Measurements from ENCODE around the gene MT3. TPM values are rescaled to one million over a fixed set of nuclear protein-coding genes. Genes with fewer than 3 reads are reported as not detected.

Gene MT3
- total RNA-seq, 6 experiments from 2014 or later: not detected

- H3K36me3 Mint-ChIP-seq (ENCODE audit: low read depth): no peaks in the 10 kb centered on the region
- 0 out of 2 replicates have a peak, but pooled peaks cover 5% of the 10 kb centered on the region for H3K4me1 Mint-ChIP-seq (ENCODE audit: low read depth)
- H3K27ac Mint-ChIP-seq: no peak overlapping the region
- no peak overlapping the region for H3K4me3 Mint-ChIP-seq
- TF ChIP-seq CTCF (IDR thresholded peaks at IDR 0.05): no peak
- H3K27me3 Mint-ChIP-seq (ENCODE audit: insufficient read depth): peaks cover 27% of the 10 kb centered on the region
- no peak for DNase-seq
- H3K9me3 Mint-ChIP-seq: no peaks in the 10 kb centered on the region
Observed at GRCh38 chr16:56593573-56594291, 4.4 kb downstream of the MT3 start.

- Mint-ChIP-seq H3K9me3 (no peaks in the 10 kb centered on the region), H3K4me1 (ENCODE audit: low read depth) (0 out of 2 replicates have a peak, but pooled peaks cover 5% of the 10 kb centered on the region), H3K27ac (no peak overlapping the region), H3K36me3 (ENCODE audit: low read depth) (no peaks in the 10 kb centered on the region), H3K27me3 (ENCODE audit: insufficient read depth) (peaks cover 25% of the 10 kb centered on the region), H3K4me3 (no peak overlapping the region)
- TF ChIP-seq CTCF (IDR thresholded peaks at IDR 0.05): no peak
- DNase-seq: no peak
Observed at GRCh38 chr16:56594292-56594619, 4.9 kb downstream of the MT3 start.

GRCh38 chr16:56600398-56600999 is 11.2 kb downstream of the MT3 start:
- H3K4me3 Mint-ChIP-seq: peak overlapping the region; percentile 28; the same call in 1 of the 2 replicates
- no peaks in the 10 kb centered on the region for H3K9me3 Mint-ChIP-seq
- H3K27ac Mint-ChIP-seq: no peak overlapping the region
- peak; percentile 87 for TF ChIP-seq CTCF (IDR thresholded peaks at IDR 0.05)
- DNase-seq: peak; percentile 73
- H3K27me3 Mint-ChIP-seq (ENCODE audit: insufficient read depth): peaks cover 13% of the 10 kb centered on the region
- H3K4me1 Mint-ChIP-seq (ENCODE audit: low read depth): peaks cover 22% of the 10 kb centered on the region
- H3K36me3 Mint-ChIP-seq (ENCODE audit: low read depth): no peaks in the 10 kb centered on the region

DNA sequence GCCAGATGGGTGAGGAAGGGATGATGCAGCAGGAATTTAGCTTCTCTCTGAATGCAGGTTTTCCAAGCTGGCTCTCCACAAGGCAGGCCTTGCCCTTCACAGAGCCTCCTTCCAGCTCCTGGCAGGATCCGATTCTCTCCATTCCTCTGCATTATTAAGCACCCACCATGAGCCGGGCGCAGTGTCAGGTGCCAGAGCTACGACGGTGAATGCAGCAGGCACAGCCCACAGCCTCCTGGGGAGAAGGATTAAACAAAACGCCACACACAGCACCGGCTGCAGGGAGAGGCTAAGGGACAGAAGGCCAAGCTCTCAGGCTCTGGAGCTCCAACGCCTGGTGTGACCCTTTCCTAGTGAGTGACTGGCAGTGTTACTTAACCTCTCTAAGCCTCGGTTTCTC is 12.0 kb downstream of the MT3 start:
- Mint-ChIP-seq H3K27ac (no peak overlapping the region), H3K27me3 (ENCODE audit: insufficient read depth) (peaks cover 9% of the 10 kb centered on the region; the same call in 1 of the 2 replicates)

GRCh38 chr16:56603589-56603988 is 14.3 kb downstream of the MT3 start:
- peaks cover 48% of the 10 kb centered on the region for H3K4me1 Mint-ChIP-seq (ENCODE audit: low read depth)
- no peak overlapping the region for H3K27ac Mint-ChIP-seq
- H3K27me3 Mint-ChIP-seq (ENCODE audit: insufficient read depth): peaks cover 6% of the 10 kb centered on the region
- DNase-seq: peak; percentile 26
- H3K4me3 Mint-ChIP-seq: no peak overlapping the region
- peaks cover 4% of the 10 kb centered on the region; the same call in 1 of the 2 replicates for H3K36me3 Mint-ChIP-seq (ENCODE audit: low read depth)
- peak; percentile 68 for TF ChIP-seq CTCF (IDR thresholded peaks at IDR 0.05)
- no peaks in the 10 kb centered on the region for H3K9me3 Mint-ChIP-seq

More for the DNA sequence above, 12.0 kb downstream of the MT3 start:
- DNase-seq: no peak
- H3K36me3 Mint-ChIP-seq (ENCODE audit: low read depth): peaks cover 3% of the 10 kb centered on the region; the same call in 1 of the 2 replicates
- TF ChIP-seq CTCF (IDR thresholded peaks at IDR 0.05): no peak
- H3K4me1 Mint-ChIP-seq (ENCODE audit: low read depth): peaks cover 30% of the 10 kb centered on the region
- H3K9me3 Mint-ChIP-seq: no peaks in the 10 kb centered on the region
- H3K4me3 Mint-ChIP-seq: no peak overlapping the region

Measured in HFFc6 (cell line).